ENCODE data around the gene SUPT6H. TPM values are rescaled to one million over a fixed set of nuclear protein-coding genes. Genes with fewer than 3 reads are reported as not detected.

Gene SUPT6H
- total and polyA plus RNA-seq, 2 donors (not counting 3 experiments of a cell fraction or from before 2014, with no cell fraction given), result 33.9 to 79.2 TPM

DNA sequence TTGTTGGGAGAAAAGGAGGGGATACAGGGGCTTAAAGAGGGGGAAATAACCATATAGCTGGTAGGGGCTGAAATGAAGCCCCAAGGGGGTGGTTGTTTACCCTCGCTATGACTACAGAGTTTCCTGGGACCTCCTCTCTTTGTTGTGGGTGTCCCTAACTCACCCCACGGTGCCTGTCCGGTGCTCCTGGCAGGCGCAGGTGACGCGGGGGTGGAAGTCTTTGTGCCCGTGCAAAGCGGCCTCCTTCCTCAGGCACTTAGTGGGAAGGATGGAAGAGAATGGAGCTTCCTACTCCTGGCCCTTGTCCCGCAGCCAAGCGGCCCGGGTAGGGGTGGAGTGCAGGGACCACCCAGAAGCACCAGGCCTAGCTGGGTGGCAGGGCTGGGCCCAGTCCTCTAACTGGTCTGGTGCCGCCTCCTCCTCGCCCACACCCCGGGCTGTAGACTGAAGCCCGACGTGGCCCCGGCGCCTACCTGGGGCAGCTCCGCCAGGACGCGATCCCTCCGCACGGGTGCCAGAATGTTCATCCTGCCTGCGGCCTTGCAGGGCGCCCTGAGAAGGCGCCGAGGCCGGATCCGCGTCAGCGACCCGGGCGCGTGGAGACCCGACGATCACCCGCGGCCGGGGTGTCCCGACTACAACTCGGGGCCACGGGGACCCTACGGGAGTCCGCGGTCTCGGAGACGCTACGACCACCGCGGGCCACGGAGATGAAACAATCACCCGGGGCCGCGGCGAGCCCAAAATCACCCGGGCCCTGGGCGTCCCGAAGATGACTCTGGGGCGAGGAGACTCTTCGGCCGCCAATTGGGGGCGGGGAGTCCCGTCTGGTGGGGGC lies 55.0 kb downstream of the SUPT6H start:
- FAIRE-seq (no peak), DNase-seq (ENCODE audit: low read depth, low spot score) (peak; percentile 30)
- H3K9ac ChIP-seq (replicated peaks; ENCODE audit: extremely low read depth, insufficient read depth, low read length), result peak overlapping the region; percentile 65
- H3K9me1 ChIP-seq (replicated peaks; ENCODE audit: control insufficient read depth, extremely low read depth, insufficient read depth, low read length), result no peaks in the 10 kb centered on the region
- peaks cover 28% of the 10 kb centered on the region for H3K4me1 ChIP-seq (ENCODE audit: control insufficient read depth, extremely low read depth, insufficient read depth, low read length)
- TSS peak; percentile 25 for BruUV-seq (replicated peaks)
- intact Hi-C loops (cut with micrococcal nuclease), result loop anchor here (5.0 kb wide), 2 partner anchors 70 to 95 kb away; partner anchors contain the start of gene BLTP2
- H3K36me3 ChIP-seq (ENCODE audit: control insufficient read depth in 2 of 2, extremely low read depth in 1 of 2, insufficient read depth in 2 of 2, low read length in 2 of 2), result peaks cover 3 to 11% of the 10 kb centered on the region in 2 experiments
- peaks cover 27% of the 10 kb centered on the region for H3K79me2 ChIP-seq (ENCODE audit: control insufficient read depth, insufficient read depth, low read length)
- H4K20me1 ChIP-seq (replicated peaks; ENCODE audit: control insufficient read depth, extremely low read depth, insufficient read depth, low read length), result no peaks in the 10 kb centered on the region
- CTCF ChIA-PET, result no interaction called here
- H3K9me3 ChIP-seq (replicated peaks; ENCODE audit: control insufficient read depth, insufficient read depth, low read length), result no peaks in the 10 kb centered on the region
- dilution Hi-C loops (cut with MboI; ENCODE audit: extremely low pct_ligation_motif_present, low sequenced_read_pairs), result no loop called here
- POLR2A ChIA-PET, result no interaction called here
- TF ChIP-seq, protein P1, sequence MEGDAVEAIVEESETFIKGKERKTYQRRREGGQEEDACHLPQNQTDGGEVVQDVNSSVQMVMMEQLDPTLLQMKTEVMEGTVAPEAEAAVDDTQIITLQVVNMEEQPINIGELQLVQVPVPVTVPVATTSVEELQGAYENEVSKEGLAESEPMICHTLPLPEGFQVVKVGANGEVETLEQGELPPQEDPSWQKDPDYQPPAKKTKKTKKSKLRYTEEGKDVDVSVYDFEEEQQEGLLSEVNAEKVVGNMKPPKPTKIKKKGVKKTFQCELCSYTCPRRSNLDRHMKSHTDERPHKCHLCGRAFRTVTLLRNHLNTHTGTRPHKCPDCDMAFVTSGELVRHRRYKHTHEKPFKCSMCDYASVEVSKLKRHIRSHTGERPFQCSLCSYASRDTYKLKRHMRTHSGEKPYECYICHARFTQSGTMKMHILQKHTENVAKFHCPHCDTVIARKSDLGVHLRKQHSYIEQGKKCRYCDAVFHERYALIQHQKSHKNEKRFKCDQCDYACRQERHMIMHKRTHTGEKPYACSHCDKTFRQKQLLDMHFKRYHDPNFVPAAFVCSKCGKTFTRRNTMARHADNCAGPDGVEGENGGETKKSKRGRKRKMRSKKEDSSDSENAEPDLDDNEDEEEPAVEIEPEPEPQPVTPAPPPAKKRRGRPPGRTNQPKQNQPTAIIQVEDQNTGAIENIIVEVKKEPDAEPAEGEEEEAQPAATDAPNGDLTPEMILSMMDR (IDR thresholded peaks at IDR 0.05; ENCODE audit: extremely low read depth in 1 of 2, insufficient read depth in 1 of 2, low read depth in 1 of 2, low read length in 2 of 2), result no peak
- TF ChIP-seq JUN (IDR thresholded peaks at IDR 0.05; ENCODE audit: borderline replicate concordance, insufficient read depth, insufficient read length, low read depth) (no peak), GATA2 (IDR thresholded peaks at IDR 0.05; ENCODE audit: insufficient read depth, insufficient read length, low read depth, low read length) (no peak), POLR2A (IDR thresholded peaks at IDR 0.05; ENCODE audit: low read depth, low read length) (peak; percentile 7)
- H2AFZ ChIP-seq (ENCODE audit: low read depth, low read length), result peak overlapping the region; percentile 69
- peak overlapping the region; percentile 72 for H3K4me2 ChIP-seq (ENCODE audit: insufficient read depth, low read length)
- peak overlapping the region; percentile 76 for H3K27ac ChIP-seq (ENCODE audit: insufficient read depth, low read depth, low read length)
- H3K27me3 ChIP-seq (ENCODE audit: control insufficient read depth in 2 of 2, insufficient read depth in 2 of 2, low read length in 2 of 2), result no peaks in the 10 kb centered on the region
- peak overlapping the region; percentile 19 to 60 (median 44) for H3K4me3 ChIP-seq (replicated peaks in 1 of 3; ENCODE audit: insufficient read depth in 1 of 3, low read depth in 1 of 3, low read length in 3 of 3)

Measured in endothelial cell of umbilical vein (primary cell).